GM18508 (cell line): ENCODE data around the gene ETNK1.
"Not testable (repeated sequence)": the region's sequence is repeated elsewhere in the genome, so short reads cannot be mapped to it uniquely, and the experiment has no call there.

Source experiments
- ATAC-seq: cut with Tn5 transposase; IDR thresholded peaks from one replicate; pipeline ENCODE4 v1.9.1; 2021; ENCODE audit warnings: moderate number of reproducible peaks; ENCODE audit not compliant: insufficient read depth, unreplicated experiment

The ETNK1 gene

DNA sequence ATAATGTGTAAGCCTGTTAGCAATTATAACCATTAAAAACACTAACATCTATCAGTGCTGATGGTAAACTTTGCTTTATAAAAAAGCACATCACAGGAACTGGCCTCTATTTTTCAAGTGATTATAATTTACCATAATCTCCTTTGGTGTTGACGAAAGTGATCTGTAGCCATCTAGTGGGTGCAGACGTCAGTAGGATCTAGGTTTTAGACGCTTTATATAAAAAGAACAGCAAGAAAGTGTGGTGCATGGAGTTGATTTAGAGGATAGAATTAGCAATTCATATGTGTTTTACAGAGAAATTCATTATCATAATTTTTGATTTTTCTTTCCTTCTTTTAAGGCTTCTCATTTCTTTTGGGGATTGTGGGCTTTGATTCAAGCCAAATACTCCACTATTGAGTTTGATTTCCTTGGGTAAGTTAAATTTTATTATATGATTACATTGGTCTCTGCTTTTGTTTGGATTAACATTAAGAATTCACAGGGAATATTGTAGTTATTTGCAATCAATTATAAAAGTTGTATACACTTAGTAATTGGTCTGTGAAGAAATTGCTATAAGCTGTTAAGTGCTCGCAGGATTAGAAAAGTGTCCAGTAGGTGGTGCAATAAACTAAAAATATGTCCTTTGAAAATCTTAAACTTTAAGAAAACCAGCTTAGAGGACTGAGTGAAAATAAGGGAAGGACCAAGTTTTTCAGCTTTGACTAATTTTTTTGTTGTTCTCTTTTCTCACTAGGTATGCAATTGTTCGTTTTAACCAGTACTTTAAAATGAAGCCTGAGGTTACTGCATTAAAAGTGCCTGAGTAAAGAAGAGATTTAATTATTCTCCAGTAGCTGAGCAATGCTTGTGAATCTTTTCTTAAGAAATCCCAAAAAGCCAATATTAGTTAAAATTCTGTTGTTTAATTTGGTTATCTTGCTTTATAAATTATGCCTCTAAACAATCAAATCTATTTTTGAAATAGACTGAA, 59.5 kb downstream of the ETNK1 start:
- no peak for ATAC-seq

DNA sequence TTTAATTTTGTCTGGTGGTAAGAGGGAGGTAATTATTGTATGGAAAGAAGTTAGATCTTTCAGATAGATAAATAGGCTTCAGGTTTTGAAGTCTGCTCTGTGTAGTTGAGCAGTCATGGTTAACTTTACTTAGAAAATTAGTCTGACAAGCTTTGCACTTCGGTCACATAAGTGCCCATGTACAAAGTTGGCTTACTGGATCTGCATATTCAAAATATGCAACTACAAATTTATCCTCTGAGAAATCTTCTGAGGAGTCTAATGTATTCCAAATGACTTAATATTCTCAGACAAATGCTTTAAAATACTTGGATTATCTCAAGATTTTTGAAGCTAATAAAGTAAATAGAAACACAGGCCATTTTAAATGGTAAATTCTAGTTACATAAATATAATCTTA, 61.2 kb downstream of the ETNK1 start:
- no peak for ATAC-seq

DNA sequence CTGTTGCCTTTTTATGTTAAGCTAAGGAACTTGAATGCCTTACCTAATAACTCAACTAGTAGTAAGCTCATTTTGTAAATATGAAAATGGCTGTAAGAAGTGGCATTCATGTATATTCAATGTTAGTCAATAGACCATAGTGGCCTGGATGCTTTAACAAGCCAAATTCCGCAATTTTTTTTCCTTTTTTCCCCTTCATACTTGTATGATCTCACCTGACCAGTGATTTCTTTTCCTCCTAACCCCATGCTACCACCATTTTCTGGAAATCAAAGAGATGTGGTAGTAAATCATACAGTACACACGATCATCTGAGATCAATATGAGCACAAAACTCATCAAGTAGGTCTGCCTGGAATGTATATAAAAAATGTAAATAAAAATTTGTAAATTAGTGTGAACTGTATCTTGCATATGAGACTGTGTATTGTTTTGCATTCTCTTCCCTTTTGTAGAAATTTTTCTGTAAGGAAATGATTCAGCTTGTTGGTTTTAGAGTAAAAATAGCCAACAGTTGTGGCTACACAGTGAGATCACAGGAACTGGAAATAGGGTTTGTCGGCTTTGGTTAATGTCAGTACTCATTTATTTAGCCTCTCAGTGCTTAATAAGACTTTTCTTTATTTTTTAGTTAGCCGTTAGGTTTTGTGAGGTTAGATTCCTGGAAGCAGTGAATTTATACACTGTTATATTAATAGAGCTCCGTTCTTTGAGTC, 62.5 kb downstream of the ETNK1 start:
- ATAC-seq: peak; percentile 65

DNA sequence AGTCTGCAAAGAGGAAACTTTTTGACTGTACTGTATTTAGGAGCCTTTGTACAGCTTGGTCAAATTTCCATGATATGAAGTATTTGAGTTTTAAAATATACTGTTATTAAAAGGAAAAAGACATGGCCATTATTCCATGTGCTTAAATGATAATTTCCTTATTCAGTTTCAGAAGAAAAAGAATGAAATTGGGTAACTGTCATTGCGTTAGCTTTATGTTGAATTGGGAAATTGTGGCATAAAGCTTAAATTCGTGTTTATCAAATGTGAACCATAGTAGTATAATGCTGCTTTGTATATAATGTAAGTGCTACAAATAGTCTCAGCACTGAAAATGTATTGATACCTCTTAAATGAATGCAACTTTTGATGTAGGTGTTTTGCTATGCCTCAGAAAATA, 64.9 kb downstream of the ETNK1 start:
- no peak for ATAC-seq

DNA sequence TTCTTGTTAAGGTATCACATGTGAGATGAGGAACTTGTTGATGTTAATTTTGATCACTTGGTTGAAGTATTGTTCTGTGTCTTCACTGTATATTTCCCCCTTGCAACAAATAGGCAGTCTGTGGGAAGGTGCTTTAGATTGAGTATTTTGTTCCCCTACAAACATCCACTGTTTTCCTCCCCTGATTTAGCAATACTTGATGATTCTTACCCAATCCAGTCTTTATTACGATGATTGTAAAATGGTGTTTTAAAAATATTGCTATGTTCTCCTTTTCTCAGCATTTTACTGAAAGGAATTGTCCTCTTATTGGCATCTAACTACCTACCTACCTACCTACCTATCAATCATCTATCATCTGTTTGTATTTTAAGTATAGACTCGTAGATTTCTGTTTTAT, 66.3 kb downstream of the ETNK1 start:
- ATAC-seq: no peak

- ATAC-seq: not testable (repeated sequence)
Measured at GRCh38 chr12:22692467-22692866, 67.5 kb downstream of the ETNK1 start.

DNA sequence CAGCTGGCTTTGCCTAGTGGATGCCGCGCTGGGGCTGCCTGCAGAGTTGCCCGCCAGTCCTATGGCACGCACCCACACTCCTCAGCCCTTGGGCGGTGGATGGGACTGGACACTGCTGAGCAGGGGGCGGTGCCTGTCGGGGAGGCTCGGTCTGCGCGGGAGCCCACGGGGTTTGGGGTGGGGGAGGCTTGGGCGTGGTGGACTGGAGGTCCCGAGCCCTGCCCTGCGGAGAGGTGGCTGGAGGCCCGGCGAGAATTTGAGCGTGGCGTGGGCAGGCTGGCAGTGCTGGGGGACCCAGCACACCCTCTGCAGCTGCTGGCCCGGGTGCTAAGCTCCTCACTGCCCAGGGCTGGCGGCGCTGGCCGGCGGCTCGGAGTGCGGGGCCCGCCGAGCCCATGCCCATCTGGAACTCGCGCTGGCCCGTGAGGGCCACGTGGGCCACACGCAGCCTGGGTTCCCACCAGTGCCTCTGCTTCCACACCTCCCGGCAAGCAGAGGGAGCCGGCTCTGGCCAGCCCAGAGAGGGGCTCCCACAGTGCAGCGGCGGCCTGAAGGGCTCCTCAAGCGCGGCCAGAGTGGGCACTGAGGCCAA, 68.1 kb downstream of the ETNK1 start:
- ATAC-seq: no peak

GRCh38 chr12:22698576-22698975, 73.6 kb downstream of the ETNK1 start:
- no peak for ATAC-seq

DNA sequence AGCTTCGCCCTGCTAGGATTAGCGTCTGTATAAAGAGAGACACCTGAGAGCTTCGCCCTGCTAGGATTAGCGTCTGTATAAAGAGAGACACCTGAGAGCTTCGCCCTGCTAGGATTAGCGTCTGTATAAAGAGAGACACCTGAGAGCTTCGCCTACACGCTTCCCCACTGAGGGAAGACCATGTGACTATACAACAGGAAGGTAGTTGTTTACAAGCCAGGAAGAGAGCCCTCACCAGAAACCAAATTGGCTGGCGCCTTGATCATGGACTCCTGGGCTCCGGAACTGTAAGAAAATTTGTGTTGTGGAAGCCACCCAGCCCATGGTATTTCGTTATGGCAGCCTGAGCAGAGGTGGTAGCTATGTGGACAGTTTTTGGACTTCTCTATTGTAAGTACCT, 74.7 kb downstream of the ETNK1 start:
- ATAC-seq: not testable (repeated sequence)

GRCh38 chr12:22700106-22700505, 75.1 kb downstream of the ETNK1 start:
- no peak for ATAC-seq

DNA sequence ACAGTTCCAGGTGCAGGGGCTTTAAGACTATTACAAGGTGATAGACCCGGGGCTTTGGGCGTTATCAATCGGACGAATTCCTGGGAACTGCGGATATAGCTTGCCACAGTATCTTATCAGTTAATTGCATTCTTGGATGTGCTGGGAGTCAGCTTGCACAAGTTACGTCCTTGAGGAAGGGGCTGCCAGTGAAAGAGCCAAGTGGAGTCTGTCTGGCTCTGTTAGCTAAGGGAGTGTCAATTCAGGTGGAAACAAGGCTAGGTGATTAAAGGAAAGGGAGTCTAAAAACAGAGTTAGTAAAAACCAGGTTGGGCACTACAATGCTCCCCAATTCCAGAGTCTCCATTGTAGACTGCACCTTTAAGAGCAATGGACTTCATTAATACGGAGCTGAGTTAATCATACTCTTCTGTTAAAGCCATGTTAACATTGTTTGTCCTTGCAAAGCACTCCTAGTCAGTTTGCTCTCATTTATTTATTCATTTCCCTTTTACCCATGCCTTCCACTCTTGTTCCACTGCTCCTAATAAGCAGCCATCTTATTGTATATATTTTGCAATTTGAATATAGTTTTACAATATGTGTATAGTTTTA, 76.3 kb downstream of the ETNK1 start:
- ATAC-seq: not testable (repeated sequence)

- no peak for ATAC-seq
Measured at GRCh38 chr12:22702690-22703089, 77.7 kb downstream of the ETNK1 start.

GRCh38 chr12:22709292-22709691, 84.3 kb downstream of the ETNK1 start:
- ATAC-seq: no peak

- no peak for ATAC-seq
Measured at GRCh38 chr12:22712083-22712482, 87.1 kb downstream of the ETNK1 start.

DNA sequence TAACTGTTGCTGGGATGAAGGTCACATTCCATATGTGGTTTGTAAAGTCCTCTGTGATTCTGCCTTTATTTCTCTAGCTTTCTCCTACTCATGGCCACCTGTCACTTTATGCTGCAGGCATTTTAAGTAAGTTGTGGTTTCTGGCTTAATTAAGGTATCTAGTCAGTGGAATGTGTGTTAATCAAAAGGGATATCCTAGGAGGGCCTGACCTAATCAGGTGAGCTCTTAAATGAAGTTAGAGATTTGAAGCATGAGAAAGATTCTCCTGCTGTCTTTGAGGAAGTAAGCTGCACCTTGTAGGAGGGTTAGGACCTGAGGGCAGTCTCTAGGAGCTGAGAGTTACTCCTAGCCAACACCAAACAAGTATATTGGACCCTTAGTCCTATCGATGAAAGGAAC, 90.3 kb downstream of the ETNK1 start:
- ATAC-seq: no peak

GRCh38 chr12:22719745-22720144, 94.8 kb downstream of the ETNK1 start:
- ATAC-seq: no peak

DNA sequence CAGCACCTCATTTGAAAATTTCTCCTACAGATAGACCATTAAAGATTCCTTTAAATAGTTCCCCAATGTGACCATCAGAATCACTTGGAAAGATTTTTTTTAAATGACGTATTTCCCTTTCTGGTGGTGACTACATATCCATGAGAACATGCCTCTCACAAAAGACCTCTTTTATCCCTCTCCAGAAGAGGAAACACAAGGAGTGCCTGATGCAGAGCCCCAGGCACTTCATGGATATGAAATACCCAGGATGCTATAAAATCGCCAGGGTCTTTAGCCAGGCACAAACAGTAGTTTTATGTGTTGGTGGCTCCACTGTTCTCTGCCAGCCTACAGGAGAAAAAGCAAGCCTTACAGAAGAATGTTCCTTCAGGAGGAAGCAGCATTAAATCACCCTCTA, 97.1 kb downstream of the ETNK1 start:
- no peak for ATAC-seq

- ATAC-seq: no peak
Measured at GRCh38 chr12:22722779-22723178, 97.8 kb downstream of the ETNK1 start.

- ATAC-seq: no peak
Measured at GRCh38 chr12:22728987-22729386, 104.0 kb downstream of the ETNK1 start.

- no peak for ATAC-seq
Measured at GRCh38 chr12:22729431-22729956, 104.5 kb downstream of the ETNK1 start.
